ENCODE results near the gene GALNT7.
A peak's percentile ranks its signal among the peaks of the same experiment; 100 is the strongest.

The GALNT7 gene

GRCh38 chr4:173259310-173259709 lies 90.7 kb downstream of the GALNT7 start:
- Mint-ChIP-seq H3K36me3 (peaks cover 6% of the 10 kb centered on the region), H3K9me3 (no peaks in the 10 kb centered on the region), H3K27ac (no peak overlapping the region), H3K4me3 (no peak overlapping the region), H3K4me1 (peaks cover 14% of the 10 kb centered on the region), H3K27me3 (no peaks in the 10 kb centered on the region)
- DNase-seq (ENCODE audit: low spot score in 2 of 2) (no peak), ATAC-seq (ENCODE audit: low read depth) (no peak)

GRCh38 chr4:173261052-173261451 lies 92.4 kb downstream of the GALNT7 start:
- no peak overlapping the region for H3K4me3 Mint-ChIP-seq
- H3K9me3 Mint-ChIP-seq = no peaks in the 10 kb centered on the region
- peaks cover 18% of the 10 kb centered on the region for H3K4me1 Mint-ChIP-seq
- H3K36me3 Mint-ChIP-seq = no peaks in the 10 kb centered on the region
- no peaks in the 10 kb centered on the region for H3K27me3 Mint-ChIP-seq
- no peak for DNase-seq (ENCODE audit: low spot score in 2 of 2)
- no peak for ATAC-seq (ENCODE audit: low read depth)
- H3K27ac Mint-ChIP-seq = no peak overlapping the region

GRCh38 chr4:173262375-173262774 lies 93.8 kb downstream of the GALNT7 start:
- no peaks in the 10 kb centered on the region for H3K27me3 Mint-ChIP-seq
- no peaks in the 10 kb centered on the region for H3K36me3 Mint-ChIP-seq

GRCh38 chr4:173264245-173264644 lies 95.6 kb downstream of the GALNT7 start:
- Mint-ChIP-seq H3K27ac (peak overlapping the region; percentile 76), H3K4me3 (no peak overlapping the region), H3K4me1 (peaks cover 20% of the 10 kb centered on the region), H3K9me3 (no peaks in the 10 kb centered on the region), H3K36me3 (peaks cover 4% of the 10 kb centered on the region), H3K27me3 (no peaks in the 10 kb centered on the region)
- no peak for DNase-seq (ENCODE audit: low spot score in 2 of 2)
- no peak for ATAC-seq (ENCODE audit: low read depth)

More at GRCh38 chr4:173262375-173262774, 93.8 kb downstream of the GALNT7 start:
- Mint-ChIP-seq H3K4me3 (no peak overlapping the region), H3K9me3 (no peaks in the 10 kb centered on the region), H3K4me1 (peaks cover 19% of the 10 kb centered on the region), H3K27ac (no peak overlapping the region)
- DNase-seq (ENCODE audit: low spot score in 2 of 2) (no peak), ATAC-seq (ENCODE audit: low read depth) (no peak)

- Mint-ChIP-seq H3K9me3 (no peaks in the 10 kb centered on the region), H3K36me3 (peaks cover 5% of the 10 kb centered on the region), H3K4me3 (no peak overlapping the region), H3K27me3 (no peaks in the 10 kb centered on the region), H3K27ac (peak overlapping the region; percentile 76), H3K4me1 (peaks cover 22% of the 10 kb centered on the region)
- ATAC-seq (ENCODE audit: low read depth) (peak; percentile 75), DNase-seq (ENCODE audit: low spot score in 2 of 2) (peak in 1 of 2 donors; percentile 10)
Observed at GRCh38 chr4:173264684-173265185, 96.1 kb downstream of the GALNT7 start.

GRCh38 chr4:173265751-173266150 lies 97.1 kb downstream of the GALNT7 start:
- Mint-ChIP-seq H3K27ac (peak overlapping the region; percentile 76), H3K27me3 (no peaks in the 10 kb centered on the region), H3K9me3 (no peaks in the 10 kb centered on the region), H3K4me1 (peaks cover 22% of the 10 kb centered on the region), H3K36me3 (peaks cover 5% of the 10 kb centered on the region), H3K4me3 (no peak overlapping the region)
- no peak for ATAC-seq (ENCODE audit: low read depth)
- DNase-seq (ENCODE audit: low spot score in 2 of 2) = no peak

GRCh38 chr4:173267711-173268110 lies 99.1 kb downstream of the GALNT7 start:
- H3K36me3 Mint-ChIP-seq = peaks cover 8% of the 10 kb centered on the region
- no peak for DNase-seq (ENCODE audit: low spot score in 2 of 2)
- no peak overlapping the region for H3K27ac Mint-ChIP-seq
- ATAC-seq (ENCODE audit: low read depth) = no peak
- no peak overlapping the region for H3K4me3 Mint-ChIP-seq
- H3K27me3 Mint-ChIP-seq = no peaks in the 10 kb centered on the region
- H3K9me3 Mint-ChIP-seq = no peaks in the 10 kb centered on the region
- H3K4me1 Mint-ChIP-seq = peaks cover 22% of the 10 kb centered on the region

- no peaks in the 10 kb centered on the region for H3K27me3 Mint-ChIP-seq
- DNase-seq (ENCODE audit: low spot score in 2 of 2) (no peak), ATAC-seq (ENCODE audit: low read depth) (no peak)
- peaks cover 18% of the 10 kb centered on the region for H3K36me3 Mint-ChIP-seq
- H3K9me3 Mint-ChIP-seq = no peaks in the 10 kb centered on the region
- H3K4me3 Mint-ChIP-seq = no peak overlapping the region
- H3K27ac Mint-ChIP-seq = no peak overlapping the region
- H3K4me1 Mint-ChIP-seq = peaks cover 18% of the 10 kb centered on the region
Observed at GRCh38 chr4:173269280-173269679, 100.7 kb downstream of the GALNT7 start.

- Mint-ChIP-seq H3K4me3 (no peak overlapping the region), H3K9me3 (no peaks in the 10 kb centered on the region), H3K27ac (no peak overlapping the region), H3K4me1 (peaks cover 6% of the 10 kb centered on the region), H3K36me3 (peaks cover 26% of the 10 kb centered on the region), H3K27me3 (no peaks in the 10 kb centered on the region)
- DNase-seq (ENCODE audit: low spot score in 2 of 2) = no peak
- no peak for ATAC-seq (ENCODE audit: low read depth)
Observed at GRCh38 chr4:173270312-173271027, 101.9 kb downstream of the GALNT7 start.

- Mint-ChIP-seq H3K4me3 (no peak overlapping the region), H3K4me1 (peaks cover 3% of the 10 kb centered on the region), H3K27me3 (no peaks in the 10 kb centered on the region), H3K27ac (no peak overlapping the region), H3K36me3 (peaks cover 26% of the 10 kb centered on the region), H3K9me3 (no peaks in the 10 kb centered on the region)
- DNase-seq (ENCODE audit: low spot score in 2 of 2) (no peak), ATAC-seq (ENCODE audit: low read depth) (no peak)
Observed at GRCh38 chr4:173272314-173272713, 103.7 kb downstream of the GALNT7 start.

GRCh38 chr4:173272996-173273395 lies 104.4 kb downstream of the GALNT7 start:
- H3K27me3 Mint-ChIP-seq = no peaks in the 10 kb centered on the region
- H3K36me3 Mint-ChIP-seq = peaks cover 27% of the 10 kb centered on the region

GRCh38 chr4:173273941-173274340 lies 105.3 kb downstream of the GALNT7 start:
- peak overlapping the region; percentile 16 for H3K27ac Mint-ChIP-seq
- ATAC-seq (ENCODE audit: low read depth) (no peak), DNase-seq (ENCODE audit: low spot score in 2 of 2) (no peak)
- H3K36me3 Mint-ChIP-seq = peaks cover 30% of the 10 kb centered on the region
- H3K27me3 Mint-ChIP-seq = no peaks in the 10 kb centered on the region
- H3K4me1 Mint-ChIP-seq = peaks cover 3% of the 10 kb centered on the region
- H3K4me3 Mint-ChIP-seq = no peak overlapping the region
- H3K9me3 Mint-ChIP-seq = no peaks in the 10 kb centered on the region

More at GRCh38 chr4:173272996-173273395, 104.4 kb downstream of the GALNT7 start:
- Mint-ChIP-seq H3K9me3 (no peaks in the 10 kb centered on the region), H3K4me1 (peaks cover 3% of the 10 kb centered on the region), H3K4me3 (no peak overlapping the region), H3K27ac (no peak overlapping the region)
- DNase-seq (ENCODE audit: low spot score in 2 of 2) = no peak
- ATAC-seq (ENCODE audit: low read depth) = no peak

- Mint-ChIP-seq H3K4me1 (no peaks in the 10 kb centered on the region), H3K4me3 (no peak overlapping the region), H3K36me3 (peaks cover 29% of the 10 kb centered on the region), H3K9me3 (no peaks in the 10 kb centered on the region), H3K27me3 (no peaks in the 10 kb centered on the region), H3K27ac (no peak overlapping the region)
- DNase-seq (ENCODE audit: low spot score in 2 of 2) (no peak), ATAC-seq (ENCODE audit: low read depth) (no peak)
Observed at GRCh38 chr4:173274744-173275143, 106.1 kb downstream of the GALNT7 start.

- DNase-seq (ENCODE audit: low spot score in 2 of 2) = no peak
- no peak overlapping the region for H3K27ac Mint-ChIP-seq
- no peaks in the 10 kb centered on the region for H3K4me1 Mint-ChIP-seq
- no peaks in the 10 kb centered on the region for H3K27me3 Mint-ChIP-seq
- no peak for ATAC-seq (ENCODE audit: low read depth)
- no peaks in the 10 kb centered on the region for H3K9me3 Mint-ChIP-seq
- H3K36me3 Mint-ChIP-seq = peaks cover 29% of the 10 kb centered on the region
- no peak overlapping the region for H3K4me3 Mint-ChIP-seq
Observed at GRCh38 chr4:173275150-173275549, 106.5 kb downstream of the GALNT7 start.

- Mint-ChIP-seq H3K27ac (no peak overlapping the region), H3K36me3 (peaks cover 40% of the 10 kb centered on the region), H3K9me3 (peaks cover 3% of the 10 kb centered on the region), H3K4me3 (no peak overlapping the region), H3K27me3 (no peaks in the 10 kb centered on the region), H3K4me1 (peaks cover 8% of the 10 kb centered on the region)
- DNase-seq (ENCODE audit: low spot score in 2 of 2) = no peak
- ATAC-seq (ENCODE audit: low read depth) = no peak
Observed at GRCh38 chr4:173277340-173277739, 108.7 kb downstream of the GALNT7 start.

Data from memory B cell (primary cell).